Smooth muscle cell (in vitro differentiated cells): ENCODE measurements around the gene TMEM204. TPM values are rescaled to one million over a fixed set of nuclear protein-coding genes. Genes with fewer than 3 reads are reported as not detected.

Source experiments
- DNase-seq: peaks from one replicate; lab custom pipeline; 2025; ENCODE audit not compliant: unreplicated experiment; lab: John Stamatoyannopoulos, UW
- H2AFZ ChIP-seq: fragments of 200-600 bp; sonication (generic); 2 replicates; pipeline ENCODE4 v1.6.0; 2016; ENCODE audit warnings: antibody characterized with exemption, low read depth, mild to moderate bottlenecking
- H3F3A ChIP-seq: fragments of 200-600 bp; sonication (generic); 2 replicates; pipeline ENCODE4 v1.6.0; 2017; ENCODE audit warnings: antibody characterized with exemption, low read depth
- H3K27ac ChIP-seq: fragments of 200-600 bp; sonication (generic); 2 replicates; pipeline ENCODE4 v1.5.1; 2016; ENCODE audit warnings: low read depth, mild to moderate bottlenecking
- H3K27me3 ChIP-seq: fragments of 200-600 bp; sonication (generic); 2 replicates; pipeline ENCODE4 v1.6.1; 2016; ENCODE audit warnings: low read depth, mild to moderate bottlenecking
- H3K36me3 ChIP-seq: fragments of 200-600 bp; sonication (generic); 2 replicates; pipeline ENCODE4 v1.5.1; 2016; ENCODE audit warnings: low read depth
- H3K4me1 ChIP-seq: fragments of 200-600 bp; sonication (generic); 2 replicates; pipeline ENCODE4 v1.5.1; 2016; ENCODE audit warnings: low read depth
- H3K4me2 ChIP-seq: fragments of 200-600 bp; sonication (generic); 2 replicates; pipeline ENCODE4 v1.6.0; 2016; ENCODE audit warnings: mild to moderate bottlenecking
- H3K4me3 ChIP-seq: fragments of 200-600 bp; sonication (generic); 2 replicates; pipeline ENCODE4 v1.5.1; 2016; ENCODE audit warnings: mild to moderate bottlenecking
- H3K79me2 ChIP-seq: fragments of 200-600 bp; sonication (generic); 2 replicates; pipeline ENCODE4 v1.6.0; 2016; ENCODE audit warnings: low read depth, mild to moderate bottlenecking
- H3K9ac ChIP-seq: fragments of 200-600 bp; sonication (generic); 2 replicates; pipeline ENCODE4 v1.6.0; 2016; ENCODE audit warnings: low read depth
- H3K9me3 ChIP-seq: fragments of 200-600 bp; sonication (generic); replicated peaks from 2 replicates; pipeline ENCODE4 v1.5.1; 2016; ENCODE audit warnings: low read depth
- H4K20me1 ChIP-seq: fragments of 200-600 bp; sonication (generic); 2 replicates; pipeline ENCODE4 v1.6.0; 2016; ENCODE audit warnings: low read depth
- CTCF ChIP-seq: fragments of 200-600 bp; sonication (generic); IDR thresholded peaks from 2 replicates; pipeline ENCODE4 v1.5.1; 2017; ENCODE audit warnings: borderline replicate concordance, mild to moderate bottlenecking, antibody characterized with exemption; ENCODE audit not compliant: insufficient read depth, poor library complexity, severe bottlenecking
- WGBS: methylation state at CpG from one replicate; pipeline ENCODE4 v1.1.7; 2016; ENCODE audit warnings: low lambda C conversion rate; 5-methylcytosine and 5-hydroxymethylcytosine counted together
- polyA plus RNA-seq: library from polyadenylated mRNA; unstranded; fragments of >200 nt; fragmentation: Nextera tagmentation; extraction: Ambion mirVana; gene quantifications from 2 replicates; pipeline ENCODE4 v1.2.1, GENCODE V29; 2016
- total RNA-seq: library from RNA; depleted of rRNA; stranded (reverse); fragments of >200 nt; gene quantifications from 2 replicates; pipeline ENCODE4 v1.2.3, GENCODE V29; 2014

TMEM204 gene
- total and polyA plus RNA-seq, 2 experiments from 2014 or later: 0.90 to 4.2 TPM

DNA sequence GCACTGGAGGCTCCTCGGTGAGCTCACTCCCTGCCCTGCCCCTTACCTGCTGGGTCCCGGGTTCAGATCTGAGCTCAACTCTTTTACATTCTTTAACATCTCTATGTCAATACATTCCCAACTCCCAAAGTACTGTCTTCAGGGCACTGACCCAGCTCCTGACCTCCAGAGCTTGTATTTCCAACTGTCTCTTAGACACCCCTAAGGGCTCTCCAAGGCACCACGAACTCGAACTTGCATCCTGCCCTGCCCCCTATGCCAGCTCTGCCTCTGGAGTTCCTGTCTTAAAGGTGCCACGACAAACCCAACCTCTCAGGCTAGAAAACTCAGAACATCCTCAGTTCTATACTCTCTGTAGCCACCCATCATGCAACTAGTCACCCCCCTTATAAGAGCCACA is 39.8 kb downstream of the TMEM204 start:
- no peak for TF ChIP-seq CTCF
- Histone ChIP-seq H3K9ac (no peak overlapping the region), H3K79me2 (no peaks in the 10 kb centered on the region), H3F3A (no peaks in the 10 kb centered on the region), H3K27me3 (no peaks in the 10 kb centered on the region), H4K20me1 (no peaks in the 10 kb centered on the region), H2AFZ (no peak overlapping the region), H3K9me3 (no peaks in the 10 kb centered on the region), H3K4me1 (no peaks in the 10 kb centered on the region), H3K4me3 (no peak overlapping the region), H3K36me3 (no peaks in the 10 kb centered on the region), H3K4me2 (no peak overlapping the region), H3K27ac (no peak overlapping the region)
- no peak for DNase-seq
- WGBS: 87% methylated on average over 5 of the region's 5 CpGs

DNA sequence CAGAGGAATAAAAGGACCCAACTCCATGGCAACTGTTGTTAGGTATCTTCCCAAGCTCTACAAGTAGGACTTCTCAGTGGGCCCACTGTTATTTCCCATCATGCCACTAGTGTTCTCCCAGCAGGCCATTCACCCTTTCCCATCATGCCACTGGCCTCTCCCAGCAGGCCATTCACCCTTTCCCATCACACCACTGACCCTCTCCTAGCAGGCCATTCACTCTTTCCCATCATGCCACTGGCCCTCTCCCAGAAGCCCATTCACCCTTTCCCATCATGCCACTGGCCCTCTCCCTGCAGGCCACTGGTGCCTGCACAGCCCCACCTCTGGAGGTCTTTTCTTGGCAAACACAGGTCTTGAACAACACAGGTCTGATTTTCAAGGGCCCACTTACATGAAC is 42.1 kb downstream of the TMEM204 start:
- H3F3A ChIP-seq: no peaks in the 10 kb centered on the region
- no peaks in the 10 kb centered on the region for H3K36me3 ChIP-seq
- H3K4me2 ChIP-seq: no peak overlapping the region
- H2AFZ ChIP-seq: no peak overlapping the region
- no peaks in the 10 kb centered on the region for H3K9me3 ChIP-seq
- no peaks in the 10 kb centered on the region for H3K79me2 ChIP-seq
- H4K20me1 ChIP-seq: no peaks in the 10 kb centered on the region
- H3K4me3 ChIP-seq: no peak overlapping the region
- DNase-seq: no peak
- no peak for TF ChIP-seq CTCF
- no peak overlapping the region for H3K9ac ChIP-seq
- H3K27ac ChIP-seq: no peak overlapping the region
- no peaks in the 10 kb centered on the region for H3K27me3 ChIP-seq
- no peaks in the 10 kb centered on the region for H3K4me1 ChIP-seq

DNA sequence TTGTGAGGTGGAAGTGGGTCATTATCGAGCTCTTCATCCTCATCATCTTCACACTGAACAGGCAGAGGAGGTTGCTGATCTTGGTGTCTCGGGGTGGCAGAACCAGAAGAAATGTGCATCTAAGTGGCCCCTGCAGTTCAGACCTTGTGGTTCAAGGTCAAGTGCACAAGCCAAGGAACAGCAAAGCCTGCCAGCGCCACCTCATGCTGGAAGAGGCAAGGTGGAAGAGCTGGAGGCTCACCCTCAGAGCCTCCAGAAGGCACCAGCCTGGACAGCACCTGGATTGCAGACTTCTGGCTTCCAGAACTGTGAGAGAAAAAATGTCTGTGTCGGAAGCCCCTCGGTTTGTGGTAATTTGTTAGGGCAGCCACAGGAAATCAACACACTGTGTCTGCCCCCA is 45.7 kb downstream of the TMEM204 start:
- H2AFZ ChIP-seq: no peak overlapping the region
- no peaks in the 10 kb centered on the region for H3K36me3 ChIP-seq
- H4K20me1 ChIP-seq: no peaks in the 10 kb centered on the region
- no peak overlapping the region for H3K27ac ChIP-seq
- no peaks in the 10 kb centered on the region for H3K79me2 ChIP-seq
- H3K4me3 ChIP-seq: no peak overlapping the region
- no peak overlapping the region for H3K9ac ChIP-seq
- no peak for DNase-seq
- no peaks in the 10 kb centered on the region for H3K4me1 ChIP-seq
- H3F3A ChIP-seq: no peaks in the 10 kb centered on the region
- H3K9me3 ChIP-seq: no peaks in the 10 kb centered on the region
- no peak overlapping the region for H3K4me2 ChIP-seq
- no peaks in the 10 kb centered on the region for H3K27me3 ChIP-seq
- 97% methylated on average over 5 of the region's 5 CpGs for WGBS
- TF ChIP-seq CTCF: no peak

GRCh38 chr16:1580256-1580655 is 46.8 kb downstream of the TMEM204 start:
- Histone ChIP-seq H3K79me2 (no peaks in the 10 kb centered on the region), H3K4me3 (no peak overlapping the region), H3K4me2 (no peak overlapping the region), H3F3A (no peaks in the 10 kb centered on the region), H3K36me3 (no peaks in the 10 kb centered on the region), H3K27ac (no peak overlapping the region), H3K4me1 (no peaks in the 10 kb centered on the region), H2AFZ (no peak overlapping the region), H3K9ac (no peak overlapping the region), H3K9me3 (no peaks in the 10 kb centered on the region), H3K27me3 (no peaks in the 10 kb centered on the region), H4K20me1 (no peaks in the 10 kb centered on the region)
- no peak for DNase-seq
- no peak for TF ChIP-seq CTCF
- 98% methylated on average over 12 of the region's 12 CpGs for WGBS
